HL-60 (cell line): ENCODE data around the gene UBASH3A.

Experiments
- GABPA ChIP-seq: IDR thresholded peaks from 2 replicates; pipeline ENCODE4 v1.6.1; 2012; ENCODE audit warnings: low read depth
- POLR2AphosphoS5 ChIP-seq: IDR thresholded peaks from 2 replicates; pipeline ENCODE4 v1.6.1; 2012; ENCODE audit warnings: low read depth
- TF ChIP-seq, protein P1 (sequence below): IDR thresholded peaks from one replicate; pipeline ENCODE4 v1.5.1; 2011; ENCODE audit warnings: low read length, control low read depth, inconsistent platforms; ENCODE audit not compliant: insufficient read depth
- TF ChIP-seq, protein P2 (sequence below): IDR thresholded peaks from 2 replicates; pipeline ENCODE4 v1.6.1; 2012; ENCODE audit warnings: low read depth; ENCODE audit not compliant: insufficient replicate concordance

DNA sequence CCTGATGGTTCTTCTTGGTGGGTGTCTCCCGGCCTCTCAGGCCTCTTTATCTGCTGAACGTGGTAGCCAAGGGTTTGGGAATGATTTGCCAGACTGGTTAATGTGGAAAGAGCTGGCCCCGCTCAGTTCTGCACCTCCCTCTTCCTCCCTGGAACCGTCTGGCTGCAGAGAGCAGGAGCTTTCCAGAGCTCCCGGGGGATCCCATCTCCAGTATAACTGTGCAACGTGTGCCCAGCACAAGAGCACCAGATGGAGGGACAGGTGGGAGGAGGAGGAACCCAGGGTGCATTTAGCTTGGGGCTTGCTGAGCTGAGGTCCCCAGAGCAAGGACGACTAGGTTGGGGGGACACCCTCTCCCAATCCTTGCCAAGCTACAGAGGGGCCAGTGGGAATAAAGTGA is 42.4 kb upstream of the UBASH3A start:
- TF ChIP-seq, protein P1, sequence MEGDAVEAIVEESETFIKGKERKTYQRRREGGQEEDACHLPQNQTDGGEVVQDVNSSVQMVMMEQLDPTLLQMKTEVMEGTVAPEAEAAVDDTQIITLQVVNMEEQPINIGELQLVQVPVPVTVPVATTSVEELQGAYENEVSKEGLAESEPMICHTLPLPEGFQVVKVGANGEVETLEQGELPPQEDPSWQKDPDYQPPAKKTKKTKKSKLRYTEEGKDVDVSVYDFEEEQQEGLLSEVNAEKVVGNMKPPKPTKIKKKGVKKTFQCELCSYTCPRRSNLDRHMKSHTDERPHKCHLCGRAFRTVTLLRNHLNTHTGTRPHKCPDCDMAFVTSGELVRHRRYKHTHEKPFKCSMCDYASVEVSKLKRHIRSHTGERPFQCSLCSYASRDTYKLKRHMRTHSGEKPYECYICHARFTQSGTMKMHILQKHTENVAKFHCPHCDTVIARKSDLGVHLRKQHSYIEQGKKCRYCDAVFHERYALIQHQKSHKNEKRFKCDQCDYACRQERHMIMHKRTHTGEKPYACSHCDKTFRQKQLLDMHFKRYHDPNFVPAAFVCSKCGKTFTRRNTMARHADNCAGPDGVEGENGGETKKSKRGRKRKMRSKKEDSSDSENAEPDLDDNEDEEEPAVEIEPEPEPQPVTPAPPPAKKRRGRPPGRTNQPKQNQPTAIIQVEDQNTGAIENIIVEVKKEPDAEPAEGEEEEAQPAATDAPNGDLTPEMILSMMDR, result no peak
- TF ChIP-seq POLR2AphosphoS5 (no peak), GABPA (no peak)
- TF ChIP-seq, protein P2, sequence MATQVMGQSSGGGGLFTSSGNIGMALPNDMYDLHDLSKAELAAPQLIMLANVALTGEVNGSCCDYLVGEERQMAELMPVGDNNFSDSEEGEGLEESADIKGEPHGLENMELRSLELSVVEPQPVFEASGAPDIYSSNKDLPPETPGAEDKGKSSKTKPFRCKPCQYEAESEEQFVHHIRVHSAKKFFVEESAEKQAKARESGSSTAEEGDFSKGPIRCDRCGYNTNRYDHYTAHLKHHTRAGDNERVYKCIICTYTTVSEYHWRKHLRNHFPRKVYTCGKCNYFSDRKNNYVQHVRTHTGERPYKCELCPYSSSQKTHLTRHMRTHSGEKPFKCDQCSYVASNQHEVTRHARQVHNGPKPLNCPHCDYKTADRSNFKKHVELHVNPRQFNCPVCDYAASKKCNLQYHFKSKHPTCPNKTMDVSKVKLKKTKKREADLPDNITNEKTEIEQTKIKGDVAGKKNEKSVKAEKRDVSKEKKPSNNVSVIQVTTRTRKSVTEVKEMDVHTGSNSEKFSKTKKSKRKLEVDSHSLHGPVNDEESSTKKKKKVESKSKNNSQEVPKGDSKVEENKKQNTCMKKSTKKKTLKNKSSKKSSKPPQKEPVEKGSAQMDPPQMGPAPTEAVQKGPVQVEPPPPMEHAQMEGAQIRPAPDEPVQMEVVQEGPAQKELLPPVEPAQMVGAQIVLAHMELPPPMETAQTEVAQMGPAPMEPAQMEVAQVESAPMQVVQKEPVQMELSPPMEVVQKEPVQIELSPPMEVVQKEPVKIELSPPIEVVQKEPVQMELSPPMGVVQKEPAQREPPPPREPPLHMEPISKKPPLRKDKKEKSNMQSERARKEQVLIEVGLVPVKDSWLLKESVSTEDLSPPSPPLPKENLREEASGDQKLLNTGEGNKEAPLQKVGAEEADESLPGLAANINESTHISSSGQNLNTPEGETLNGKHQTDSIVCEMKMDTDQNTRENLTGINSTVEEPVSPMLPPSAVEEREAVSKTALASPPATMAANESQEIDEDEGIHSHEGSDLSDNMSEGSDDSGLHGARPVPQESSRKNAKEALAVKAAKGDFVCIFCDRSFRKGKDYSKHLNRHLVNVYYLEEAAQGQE, result no peak
